HG02870 (cell line): ENCODE results near the gene TNNT3.

Experiments
- ATAC-seq: cut with Tn5 transposase; IDR thresholded peaks from one replicate; pipeline ENCODE4 v1.9.1; 2021; ENCODE audit warnings: mild to moderate bottlenecking, moderate library complexity; ENCODE audit not compliant: unreplicated experiment

TNNT3 gene

GRCh38 chr11:1982873-1983600, 63.5 kb downstream of the TNNT3 start:
- ATAC-seq: no peak

- no peak for ATAC-seq
Observed at GRCh38 chr11:1983601-1983961, 64.1 kb downstream of the TNNT3 start.

GRCh38 chr11:1987024-1987423, 67.5 kb downstream of the TNNT3 start:
- ATAC-seq: no peak

- ATAC-seq: no peak
Observed at GRCh38 chr11:1988174-1988573, 68.7 kb downstream of the TNNT3 start.
